G401 (cell line): ENCODE measurements around the gene TAPT1. TPM values are rescaled to one million over a fixed set of nuclear protein-coding genes. Genes with fewer than 3 reads are reported as not detected.

Experiments
- DNase-seq: peaks from one replicate; pipeline ENCODE4 v3.0.0-alpha.2; 2015; ENCODE audit warnings: low spot score
- in situ Hi-C: cut with HindIII; loops from 2 replicates; pipeline ENCODE4 v1.10.0; 2016; ENCODE audit warnings: low sequenced_read_pairs, mixed read lengths
- total RNA-seq: library from RNA; depleted of rRNA; stranded (reverse); fragments of >200 nt; shearing (Covaris generic); gene quantifications from 2 replicates; pipeline ENCODE4 v1.2.3, GENCODE V29; 2014

Gene TAPT1
- total RNA-seq, 1 experiment from 2014 or later = 9.1 TPM

DNA sequence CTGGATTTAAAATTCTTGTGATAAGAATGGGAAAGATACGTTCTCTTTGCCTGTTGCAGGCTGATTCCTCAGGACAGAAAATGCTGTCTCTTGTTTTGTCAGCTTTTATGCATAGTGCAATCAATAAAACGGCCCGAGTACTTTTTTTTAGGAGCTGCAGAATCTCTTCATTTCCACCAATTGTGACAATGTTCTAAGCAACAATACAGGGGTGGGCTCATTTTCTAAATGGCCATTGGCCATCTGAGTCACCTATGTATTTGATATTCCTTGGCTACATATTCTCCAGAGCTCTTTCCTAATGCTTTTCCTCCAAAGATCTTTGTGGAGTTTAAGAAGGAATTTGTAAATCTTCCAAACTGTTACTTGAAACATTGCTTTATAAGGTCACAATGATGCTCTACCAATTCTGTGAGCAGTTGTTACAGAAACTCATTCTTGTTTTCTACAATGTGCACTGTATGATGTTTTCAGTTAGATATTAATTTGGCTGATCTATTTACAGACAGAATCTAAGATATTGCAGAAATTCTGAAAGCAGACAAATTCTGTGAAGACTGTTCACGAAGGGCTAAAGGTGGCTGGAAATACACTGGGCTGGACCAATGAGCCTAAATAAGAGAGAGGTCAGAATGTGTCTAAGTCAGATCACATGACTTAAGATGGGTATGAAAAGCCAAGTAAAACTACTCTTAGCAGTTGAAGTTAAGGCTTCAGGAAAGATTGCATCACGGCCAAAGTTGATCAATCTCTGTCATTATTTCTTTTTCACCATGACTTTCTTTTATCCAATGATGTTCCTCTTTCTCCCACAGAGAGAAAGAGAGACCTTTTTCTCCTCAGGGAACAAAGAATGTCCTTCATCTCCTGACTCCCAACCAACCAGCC lies 33.4 kb downstream of the TAPT1 start:
- no peak for DNase-seq
- in situ Hi-C loops = no loop called here

DNA sequence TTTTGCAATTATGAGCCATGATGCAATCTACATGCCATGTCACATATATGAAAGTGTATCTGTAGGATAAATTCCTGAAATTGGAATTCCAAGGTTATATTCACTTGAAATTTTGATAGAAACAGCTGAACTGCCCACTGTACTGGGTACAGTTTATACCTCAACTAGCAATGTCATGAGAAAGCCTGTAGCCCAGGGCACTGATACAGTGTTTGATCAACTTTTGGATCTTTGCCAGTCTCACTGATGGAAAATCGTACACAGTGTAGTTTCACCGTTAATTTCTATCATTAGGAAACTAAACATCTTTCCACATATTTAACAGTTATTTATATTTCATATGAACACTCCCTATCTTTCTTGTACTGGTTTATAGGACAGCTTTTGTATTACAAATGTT lies 34.2 kb downstream of the TAPT1 start:
- DNase-seq = no peak
- in situ Hi-C loops = no loop called here

DNA sequence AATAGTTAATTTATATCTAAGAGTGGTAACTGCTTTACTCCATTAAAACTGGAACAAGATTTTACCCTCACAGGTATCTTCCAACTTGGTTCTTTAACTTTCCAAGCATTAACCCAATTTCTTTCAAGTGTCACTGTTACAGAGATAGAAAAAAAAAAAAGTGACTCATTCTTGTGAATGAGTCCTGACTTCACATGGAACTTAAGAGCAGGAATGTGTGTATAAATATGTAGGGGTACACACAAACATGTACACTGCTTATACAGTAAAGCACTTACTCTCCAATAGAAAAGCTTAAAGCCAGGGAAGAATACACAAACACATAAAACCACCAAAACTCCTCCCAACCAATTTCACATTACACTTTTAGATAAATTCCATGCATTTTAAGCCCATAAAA lies 38.8 kb downstream of the TAPT1 start:
- in situ Hi-C loops = no loop called here
- DNase-seq = no peak

DNA sequence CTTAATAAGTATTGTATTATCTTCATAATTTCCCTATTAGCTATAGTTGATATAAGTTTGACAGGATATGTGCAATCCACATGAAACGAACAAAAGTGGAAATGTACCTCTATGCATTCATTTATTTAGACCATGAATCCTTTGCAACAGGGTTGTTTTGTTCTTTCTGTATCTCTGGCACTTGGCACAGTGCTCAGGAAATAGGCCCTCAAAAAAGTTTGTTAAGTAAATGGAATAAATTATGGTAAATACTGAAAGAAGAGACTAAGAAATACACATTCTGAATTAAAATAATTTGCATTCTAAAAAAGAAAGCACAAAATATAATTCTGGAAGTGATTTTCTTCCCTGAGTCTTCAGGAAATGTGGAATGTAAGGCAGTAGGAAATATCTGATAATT lies 39.3 kb downstream of the TAPT1 start:
- in situ Hi-C loops = no loop called here
- DNase-seq = no peak

DNA sequence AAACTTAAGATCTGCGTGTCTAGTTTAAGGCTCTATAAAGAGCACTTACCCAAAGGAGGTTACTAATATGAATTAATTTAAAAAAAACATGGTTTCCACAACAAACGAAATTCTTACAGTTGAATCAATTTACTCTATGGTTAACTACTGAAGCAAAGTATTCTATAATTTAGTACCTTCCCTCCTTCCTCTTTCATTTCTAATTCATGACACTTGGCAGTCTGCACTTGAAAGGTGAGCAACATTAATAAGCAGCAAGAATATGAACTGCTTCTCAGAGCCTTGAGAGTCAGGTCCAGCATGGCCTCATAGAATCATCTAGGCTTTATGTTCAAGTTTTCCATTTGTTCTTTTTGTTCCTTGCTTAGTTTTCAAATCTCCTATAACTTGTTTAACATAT lies 42.7 kb downstream of the TAPT1 start:
- in situ Hi-C loops = no loop called here
- no peak for DNase-seq

DNA sequence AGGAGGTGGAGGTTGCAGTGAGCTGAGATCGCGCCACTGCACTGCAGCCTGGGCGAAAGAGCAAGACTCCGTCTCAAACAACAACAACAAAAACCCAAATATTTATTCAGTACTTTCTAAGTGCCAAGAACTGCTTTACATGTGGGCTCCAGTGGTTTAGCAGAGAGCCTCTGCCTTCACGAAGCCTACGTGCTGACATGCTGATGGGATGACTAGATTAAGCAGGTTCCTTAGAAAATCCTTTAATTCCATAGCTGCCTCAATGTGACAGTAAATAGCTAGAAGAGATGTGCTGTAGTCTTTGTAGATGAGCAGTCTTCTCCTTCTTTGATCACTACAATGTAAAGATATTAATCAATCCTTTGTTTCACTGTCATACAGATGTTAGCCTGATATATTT lies 49.6 kb downstream of the TAPT1 start:
- no peak for DNase-seq
- in situ Hi-C loops = no loop called here

DNA sequence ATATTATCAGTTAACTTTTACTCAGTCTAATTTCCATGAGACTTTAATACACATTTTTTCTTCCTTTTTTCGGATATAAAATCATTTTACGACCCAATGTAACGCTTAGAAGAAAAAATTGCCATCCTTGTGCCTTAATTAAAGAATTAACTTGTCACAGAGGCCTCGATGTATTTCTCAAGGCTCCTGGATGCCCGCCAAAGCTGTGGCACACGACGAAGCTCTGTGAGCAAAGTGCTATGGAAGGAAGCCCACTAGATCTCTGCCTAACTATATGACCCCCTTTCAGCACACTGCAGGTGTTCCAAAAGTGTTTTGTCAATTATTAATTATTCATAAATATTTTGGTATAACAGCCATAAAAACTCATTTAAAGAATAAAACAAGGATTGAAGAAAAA lies 54.4 kb downstream of the TAPT1 start:
- DNase-seq = no peak
- in situ Hi-C loops = no loop called here

DNA sequence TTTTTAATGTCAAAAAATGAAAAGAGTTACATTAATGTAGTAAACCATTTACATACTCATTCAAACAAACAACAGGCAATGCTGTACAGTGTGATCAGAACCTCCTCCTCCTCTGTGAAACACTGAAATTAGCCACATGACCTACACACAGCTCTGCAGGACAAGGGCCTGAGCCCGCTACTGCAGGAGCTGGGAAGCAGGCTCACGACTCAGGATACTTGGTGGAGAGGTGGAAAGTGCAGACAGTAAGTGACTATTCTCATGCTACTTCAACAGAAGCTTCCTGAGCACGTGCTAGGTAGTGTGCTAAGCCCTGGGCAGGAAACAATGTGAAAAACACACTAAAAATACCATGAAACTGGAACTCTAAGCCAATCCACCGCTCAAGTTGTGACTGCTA lies 56.8 kb downstream of the TAPT1 start:
- in situ Hi-C loops = no loop called here
- no peak for DNase-seq

DNA sequence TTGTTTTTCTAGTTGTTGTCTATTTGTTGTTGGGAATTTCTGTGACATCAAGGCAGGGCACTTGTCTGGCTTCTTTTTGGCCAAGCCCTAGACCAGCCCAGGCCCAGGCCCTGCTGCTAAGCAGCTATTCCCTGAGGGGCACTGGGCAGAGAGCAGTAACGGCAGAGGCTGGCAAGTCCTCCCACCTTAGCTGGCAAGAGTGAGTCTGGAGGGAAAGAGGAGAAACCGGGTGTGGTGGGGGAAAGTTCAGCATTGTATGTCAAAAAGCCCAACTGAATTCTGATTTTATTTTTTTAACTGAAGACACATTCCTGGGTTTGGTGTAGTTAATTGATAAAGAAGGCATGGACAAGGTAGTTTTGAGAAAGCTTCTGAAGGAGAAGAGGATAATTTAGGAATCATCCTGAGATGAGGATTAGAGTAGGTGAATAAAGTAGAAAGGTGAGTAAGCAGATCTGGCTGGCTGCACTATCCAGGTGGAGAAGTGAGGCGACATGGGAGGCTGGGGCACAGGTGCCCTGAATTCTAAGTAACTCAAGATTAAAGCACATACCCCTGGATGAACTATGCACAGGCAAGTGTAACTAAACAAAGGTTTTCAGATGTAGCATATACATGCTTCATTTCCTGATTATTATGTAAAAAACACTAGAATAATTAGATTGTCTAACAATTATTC lies 57.4 kb downstream of the TAPT1 start:
- DNase-seq = no peak
- in situ Hi-C loops = no loop called here

DNA sequence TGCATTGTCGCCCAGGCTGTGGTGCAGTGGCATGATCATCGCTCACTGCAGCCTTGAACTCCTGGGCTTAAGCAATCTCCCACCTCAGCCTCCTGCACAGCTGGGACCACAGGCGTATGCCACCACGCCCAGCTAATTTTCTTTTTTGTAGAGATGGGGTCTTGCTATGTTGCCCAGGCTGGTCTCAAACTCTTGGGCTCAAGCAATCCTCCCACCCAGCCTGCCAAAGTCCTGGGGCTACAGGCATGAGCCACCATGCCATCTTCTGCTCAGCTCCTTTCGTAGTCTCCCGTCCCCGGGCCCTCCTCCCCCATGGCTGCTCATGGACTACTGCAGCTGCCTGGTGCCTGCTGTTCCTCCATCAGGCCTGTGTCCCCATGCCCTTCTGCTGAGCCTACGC lies 58.1 kb downstream of the TAPT1 start:
- in situ Hi-C loops = no loop called here

DNA sequence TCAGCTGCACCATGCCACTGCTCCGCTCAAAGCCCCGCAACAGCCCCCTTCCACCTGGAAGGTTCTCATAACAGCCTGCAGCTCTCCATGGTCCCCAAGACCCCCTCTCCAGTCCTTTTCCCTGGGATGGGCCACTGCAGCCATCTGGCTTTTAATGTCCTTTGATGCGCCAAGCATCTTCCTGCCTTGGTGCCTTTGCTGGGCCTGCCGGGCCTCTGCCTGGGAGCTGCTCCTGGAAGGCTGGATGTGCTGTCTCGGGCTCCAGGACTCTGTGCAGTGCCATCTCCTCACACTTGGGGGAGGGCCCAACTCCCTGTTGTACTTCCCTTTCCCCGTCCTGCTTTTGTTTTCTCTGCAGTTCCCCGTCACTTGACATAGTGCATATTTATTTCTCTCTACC lies 60.3 kb downstream of the TAPT1 start:
- in situ Hi-C loops = no loop called here

More for the DNA sequence above, 58.1 kb downstream of the TAPT1 start:
- no peak for DNase-seq

DNA sequence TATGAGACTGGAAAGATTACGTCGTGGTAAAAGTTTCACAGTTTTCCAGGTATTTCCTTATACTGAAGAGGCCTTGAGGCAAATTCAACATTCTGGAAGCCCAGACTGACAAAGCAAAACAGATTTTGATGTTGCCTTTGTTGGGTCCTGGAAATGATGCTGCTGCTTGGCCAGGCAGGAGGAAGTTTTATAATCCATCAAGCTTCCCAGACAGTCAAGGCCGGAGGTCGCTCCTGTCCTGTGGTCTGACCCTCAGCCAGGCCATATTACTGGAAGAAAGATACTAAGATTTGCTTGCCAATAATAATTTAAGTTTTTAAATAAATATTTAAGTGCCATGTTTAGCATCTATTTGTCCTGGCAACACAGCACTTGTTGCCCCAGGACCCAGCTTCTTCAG lies 63.4 kb downstream of the TAPT1 start:
- in situ Hi-C loops = no loop called here
- no peak for DNase-seq

More for the DNA sequence above, 60.3 kb downstream of the TAPT1 start:
- DNase-seq = no peak

DNA sequence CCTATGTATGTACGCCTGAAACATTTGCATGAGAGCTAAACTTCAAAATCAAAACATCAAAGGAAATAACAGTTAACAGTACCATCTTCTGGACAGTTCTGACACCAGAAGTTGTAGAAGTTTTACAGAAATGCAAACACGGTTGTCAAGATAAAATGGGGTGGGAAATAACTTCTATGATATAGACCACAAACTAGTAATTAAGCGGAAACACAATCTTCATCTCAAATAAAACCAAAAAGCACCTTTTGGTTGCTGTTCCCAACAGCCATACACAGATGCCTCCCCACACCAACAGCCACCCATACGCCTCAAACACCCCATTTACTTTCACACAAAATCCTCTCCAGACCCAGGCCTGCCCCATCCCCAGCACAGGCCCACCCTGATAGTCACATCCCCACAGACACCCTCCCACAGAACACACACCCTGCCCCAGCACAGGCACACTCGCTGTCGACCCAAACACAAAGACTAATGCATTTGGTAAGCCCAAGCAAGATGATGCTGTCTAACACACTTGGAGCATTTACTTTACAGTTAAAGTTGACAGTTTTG lies 64.3 kb downstream of the TAPT1 start:
- in situ Hi-C loops = no loop called here
- no peak for DNase-seq

DNA sequence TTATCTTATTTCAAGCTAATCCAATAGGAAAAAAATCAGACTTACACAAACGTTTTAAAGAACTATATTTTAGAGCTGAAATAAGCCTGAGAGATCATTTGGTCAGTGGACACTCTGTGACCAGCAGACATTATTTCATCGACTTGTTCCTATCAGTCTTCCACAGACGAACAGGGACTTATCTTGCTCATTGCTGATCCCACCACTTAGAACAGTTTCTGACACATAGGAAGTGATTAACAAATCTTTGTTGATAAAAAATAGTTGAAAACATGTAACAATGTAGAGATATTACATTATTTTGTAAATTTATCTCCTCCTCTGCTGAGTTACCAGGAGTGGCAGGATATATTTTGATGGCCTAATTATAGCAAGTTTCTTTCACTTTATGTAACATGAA lies 65.8 kb downstream of the TAPT1 start:
- DNase-seq = no peak
- in situ Hi-C loops = no loop called here

DNA sequence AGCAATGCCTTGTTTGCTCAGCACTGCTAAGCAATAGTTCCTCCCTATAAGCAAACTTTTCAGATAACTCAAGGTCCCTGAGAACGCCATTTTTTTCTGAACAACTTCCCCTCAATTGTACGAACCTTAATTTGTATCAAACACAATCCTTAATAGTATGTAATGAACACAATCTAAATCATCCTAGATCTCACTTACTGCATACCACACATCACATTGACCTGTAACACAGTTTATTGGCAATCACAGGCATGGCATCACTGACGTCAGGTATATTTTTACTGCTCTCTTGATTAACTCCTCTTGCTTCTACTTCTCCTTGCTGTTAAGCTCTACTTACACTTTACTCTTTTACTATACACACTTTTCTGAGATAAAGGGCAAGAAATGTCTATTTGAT lies 67.0 kb downstream of the TAPT1 start:
- no peak for DNase-seq
- in situ Hi-C loops = no loop called here

DNA sequence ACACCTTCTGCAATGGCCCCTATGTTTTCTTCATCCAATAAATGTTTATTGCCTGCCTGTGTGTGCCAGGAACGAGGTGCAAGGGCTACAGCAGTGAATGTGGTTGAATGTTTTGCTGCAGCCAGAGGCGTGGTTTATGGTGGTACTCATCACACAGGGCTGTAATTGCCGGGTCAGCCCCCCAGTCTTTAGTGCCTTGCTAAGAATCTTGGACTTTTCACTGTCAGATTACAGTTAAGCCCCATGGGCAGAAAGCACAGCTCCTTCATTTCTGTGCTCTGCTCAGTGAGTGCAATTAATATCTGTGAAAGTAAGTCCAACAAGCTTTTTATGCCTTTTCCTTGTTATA lies 67.8 kb downstream of the TAPT1 start:
- no peak for DNase-seq
- in situ Hi-C loops = no loop called here

DNA sequence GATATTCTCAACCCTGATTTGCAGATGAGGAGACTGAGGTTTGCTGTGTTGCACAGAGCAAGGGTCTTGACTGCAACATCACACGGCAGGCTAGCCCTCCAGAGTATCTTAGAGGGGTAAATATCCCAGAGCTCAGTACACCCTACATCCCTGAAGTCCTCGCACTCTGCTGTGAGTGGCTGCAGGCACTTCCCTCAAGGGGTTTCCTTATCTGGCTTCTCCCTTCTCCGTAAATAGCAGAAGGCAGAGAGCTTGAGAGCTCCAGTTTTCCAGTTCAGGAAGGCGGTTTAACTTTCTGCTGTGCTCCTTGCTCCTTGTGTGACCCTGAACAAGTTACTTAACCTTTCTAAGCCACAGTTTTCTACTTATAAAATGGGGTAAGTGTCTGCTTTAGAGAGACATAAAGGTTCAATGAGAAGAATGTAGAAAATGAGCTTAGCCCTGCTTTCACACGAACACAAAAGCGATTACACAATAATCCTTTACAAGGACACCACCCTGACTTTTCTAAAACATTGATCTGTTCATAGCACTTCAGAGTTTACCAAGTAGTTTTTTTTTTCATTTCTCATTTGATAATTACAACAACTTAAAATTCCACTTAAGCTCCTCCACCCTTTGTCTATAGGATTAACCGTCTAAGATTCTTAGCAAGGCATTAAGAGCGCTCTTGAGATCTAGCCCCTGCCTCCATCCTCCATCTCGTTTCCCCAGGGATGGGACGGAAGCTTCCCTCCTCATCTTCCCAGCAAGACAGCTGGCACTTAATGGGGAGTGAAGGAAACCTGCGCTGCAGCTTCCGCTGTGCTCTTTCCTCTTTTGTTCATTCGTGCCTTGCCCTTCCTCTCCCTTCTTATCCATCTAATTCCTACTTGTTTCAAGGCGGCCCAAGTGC lies 68.4 kb downstream of the TAPT1 start:
- no peak for DNase-seq
- in situ Hi-C loops = no loop called here

DNA sequence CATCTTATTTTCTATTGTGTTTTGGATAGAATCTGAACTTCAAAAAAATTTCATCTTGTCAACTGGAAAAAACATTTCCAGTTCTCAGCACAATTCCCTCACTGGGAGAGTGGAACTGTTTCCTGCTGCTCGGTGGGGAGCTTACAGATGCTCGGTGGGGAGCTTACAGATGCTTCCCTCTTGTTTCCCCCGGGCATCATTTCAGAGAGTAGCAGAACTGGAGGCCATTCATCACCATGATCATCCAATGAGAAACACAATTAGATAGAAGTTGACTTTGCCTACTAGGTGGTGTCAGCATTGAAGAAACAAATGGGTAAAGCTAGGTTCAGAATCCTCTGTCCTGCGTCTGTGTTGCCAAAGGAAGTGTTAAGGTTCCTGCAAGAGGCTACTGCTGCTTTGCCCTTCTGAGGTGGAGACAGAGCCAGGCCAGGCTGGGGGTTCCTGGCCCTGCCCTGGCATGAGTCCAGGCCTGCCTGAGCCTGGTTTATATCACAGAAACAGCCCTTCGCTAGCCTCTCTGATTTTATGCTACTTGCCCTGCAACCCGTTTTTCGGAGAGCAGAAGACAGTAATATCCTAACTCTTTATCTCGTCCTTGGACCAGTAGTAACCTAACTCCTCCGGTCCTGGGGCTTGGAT lies 70.6 kb downstream of the TAPT1 start:
- DNase-seq = no peak
- in situ Hi-C loops = no loop called here

DNA sequence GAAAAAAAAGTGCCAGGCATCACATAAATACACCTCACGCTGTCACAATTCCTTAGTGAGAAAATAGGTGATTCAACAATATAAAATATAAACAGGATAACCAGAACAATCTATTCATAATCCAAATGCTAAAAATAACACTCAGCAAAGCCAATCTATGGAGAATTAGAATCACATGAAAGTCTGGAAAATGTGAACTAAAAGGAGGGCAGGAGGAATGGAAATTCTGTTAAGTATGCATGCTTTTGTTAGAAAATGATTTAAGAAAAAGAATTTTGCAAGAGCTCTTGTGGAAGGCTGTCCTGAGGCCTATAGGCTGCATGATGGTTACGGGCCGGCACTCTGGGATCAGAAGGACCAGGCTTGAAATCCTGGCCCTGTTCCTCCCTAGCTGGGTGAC lies 71.8 kb downstream of the TAPT1 start:
- in situ Hi-C loops = no loop called here

More for the DNA sequence above, 71.8 kb downstream of the TAPT1 start:
- DNase-seq = no peak
